Smooth muscle cell (in vitro differentiated cells): ENCODE measurements around the gene TBXAS1. TPM values are rescaled to one million over a fixed set of nuclear protein-coding genes. Genes with fewer than 3 reads are reported as not detected.

Experiments used
- DNase-seq: peaks from one replicate; lab custom pipeline; 2025; ENCODE audit not compliant: unreplicated experiment; lab: John Stamatoyannopoulos, UW
- H2AFZ ChIP-seq: fragments of 200-600 bp; sonication (generic); 2 replicates; pipeline ENCODE4 v1.6.0; 2016; ENCODE audit warnings: antibody characterized with exemption, low read depth, mild to moderate bottlenecking
- H3F3A ChIP-seq: fragments of 200-600 bp; sonication (generic); 2 replicates; pipeline ENCODE4 v1.6.0; 2017; ENCODE audit warnings: antibody characterized with exemption, low read depth
- H3K27ac ChIP-seq: fragments of 200-600 bp; sonication (generic); 2 replicates; pipeline ENCODE4 v1.5.1; 2016; ENCODE audit warnings: low read depth, mild to moderate bottlenecking
- H3K27me3 ChIP-seq: fragments of 200-600 bp; sonication (generic); 2 replicates; pipeline ENCODE4 v1.6.1; 2016; ENCODE audit warnings: low read depth, mild to moderate bottlenecking
- H3K36me3 ChIP-seq: fragments of 200-600 bp; sonication (generic); 2 replicates; pipeline ENCODE4 v1.5.1; 2016; ENCODE audit warnings: low read depth
- H3K4me1 ChIP-seq: fragments of 200-600 bp; sonication (generic); 2 replicates; pipeline ENCODE4 v1.5.1; 2016; ENCODE audit warnings: low read depth
- H3K4me2 ChIP-seq: fragments of 200-600 bp; sonication (generic); 2 replicates; pipeline ENCODE4 v1.6.0; 2016; ENCODE audit warnings: mild to moderate bottlenecking
- H3K4me3 ChIP-seq: fragments of 200-600 bp; sonication (generic); 2 replicates; pipeline ENCODE4 v1.5.1; 2016; ENCODE audit warnings: mild to moderate bottlenecking
- H3K79me2 ChIP-seq: fragments of 200-600 bp; sonication (generic); 2 replicates; pipeline ENCODE4 v1.6.0; 2016; ENCODE audit warnings: low read depth, mild to moderate bottlenecking
- H3K9ac ChIP-seq: fragments of 200-600 bp; sonication (generic); 2 replicates; pipeline ENCODE4 v1.6.0; 2016; ENCODE audit warnings: low read depth
- H3K9me3 ChIP-seq: fragments of 200-600 bp; sonication (generic); replicated peaks from 2 replicates; pipeline ENCODE4 v1.5.1; 2016; ENCODE audit warnings: low read depth
- H4K20me1 ChIP-seq: fragments of 200-600 bp; sonication (generic); 2 replicates; pipeline ENCODE4 v1.6.0; 2016; ENCODE audit warnings: low read depth
- CTCF ChIP-seq: fragments of 200-600 bp; sonication (generic); IDR thresholded peaks from 2 replicates; pipeline ENCODE4 v1.5.1; 2017; ENCODE audit warnings: borderline replicate concordance, mild to moderate bottlenecking, antibody characterized with exemption; ENCODE audit not compliant: insufficient read depth, poor library complexity, severe bottlenecking
- WGBS: methylation state at CpG from one replicate; pipeline ENCODE4 v1.1.7; 2016; ENCODE audit warnings: low lambda C conversion rate; 5-methylcytosine and 5-hydroxymethylcytosine counted together
- polyA plus RNA-seq: library from polyadenylated mRNA; unstranded; fragments of >200 nt; fragmentation: Nextera tagmentation; extraction: Ambion mirVana; gene quantifications from 2 replicates; pipeline ENCODE4 v1.2.1, GENCODE V29; 2016
- total RNA-seq: library from RNA; depleted of rRNA; stranded (reverse); fragments of >200 nt; gene quantifications from 2 replicates; pipeline ENCODE4 v1.2.3, GENCODE V29; 2014

TBXAS1 gene
- total and polyA plus RNA-seq, 2 experiments from 2014 or later = 0.51 TPM; not detected in 1

GRCh38 chr7:140059273-140060242 is 230.5 kb downstream of the TBXAS1 start:
- no peaks in the 10 kb centered on the region for H4K20me1 ChIP-seq
- no peak overlapping the region for H2AFZ ChIP-seq
- no peak overlapping the region for H3K27ac ChIP-seq
- peak overlapping the region; percentile 18 for H3K4me2 ChIP-seq
- H3K4me1 ChIP-seq = peaks cover 4% of the 10 kb centered on the region
- no peaks in the 10 kb centered on the region for H3K36me3 ChIP-seq
- no peak overlapping the region for H3K9ac ChIP-seq
- H3K9me3 ChIP-seq = no peaks in the 10 kb centered on the region
- WGBS = 75% methylated on average over 12 of the region's 12 CpGs
- H3K79me2 ChIP-seq = no peaks in the 10 kb centered on the region
- no peaks in the 10 kb centered on the region for H3F3A ChIP-seq
- TF ChIP-seq CTCF = no peak
- no peak overlapping the region for H3K4me3 ChIP-seq
- peaks cover 11% of the 10 kb centered on the region for H3K27me3 ChIP-seq
- peak; percentile 25 for DNase-seq

- Histone ChIP-seq H3K79me2 (no peaks in the 10 kb centered on the region), H3K9ac (no peak overlapping the region), H3K9me3 (no peaks in the 10 kb centered on the region), H3F3A (no peaks in the 10 kb centered on the region), H4K20me1 (no peaks in the 10 kb centered on the region), H3K4me2 (no peak overlapping the region), H3K36me3 (no peaks in the 10 kb centered on the region), H3K4me3 (no peak overlapping the region), H3K27me3 (peaks cover 5% of the 10 kb centered on the region), H2AFZ (no peak overlapping the region), H3K27ac (no peak overlapping the region), H3K4me1 (peaks cover 4% of the 10 kb centered on the region)
- TF ChIP-seq CTCF = no peak
- no peak for DNase-seq
- WGBS = 90% methylated on average over 3 of the region's 3 CpGs
Observed at GRCh38 chr7:140060243-140060630, 231.2 kb downstream of the TBXAS1 start.

GRCh38 chr7:140060788-140061606 is 231.9 kb downstream of the TBXAS1 start:
- H3K27me3 ChIP-seq = no peaks in the 10 kb centered on the region
- H4K20me1 ChIP-seq = no peaks in the 10 kb centered on the region
- WGBS = 84% methylated on average over 11 of the region's 11 CpGs
- no peaks in the 10 kb centered on the region for H3K79me2 ChIP-seq
- no peak for TF ChIP-seq CTCF
- H3K4me2 ChIP-seq = no peak overlapping the region
- H3K4me3 ChIP-seq = no peak overlapping the region
- no peaks in the 10 kb centered on the region for H3F3A ChIP-seq
- H3K9ac ChIP-seq = no peak overlapping the region
- no peak for DNase-seq
- peak overlapping the region; percentile 24 for H3K27ac ChIP-seq
- no peaks in the 10 kb centered on the region for H3K36me3 ChIP-seq
- peaks cover 4% of the 10 kb centered on the region for H3K4me1 ChIP-seq
- no peaks in the 10 kb centered on the region for H3K9me3 ChIP-seq
- no peak overlapping the region for H2AFZ ChIP-seq
